ENCODE measurements around the gene MEPCE.

Gene MEPCE

GRCh38 chr7:100384628-100385294, 44.9 kb upstream of the MEPCE start:
- H4K8ac ChIP-seq (ENCODE audit: low read depth, low read length) = no peak overlapping the region
- DNase-seq = no peak
- no CpG with 5 or more reads among the region's 6 CpGs for WGBS (ENCODE audit: extremely low coverage, insufficient coverage, low lambda C conversion rate)

GRCh38 chr7:100386940-100387339, 42.7 kb upstream of the MEPCE start:
- no peaks in the 10 kb centered on the region for H3K79me2 ChIP-seq (ENCODE audit: control insufficient read depth, insufficient read depth, low read length)
- H3K27me3 ChIP-seq (ENCODE audit: insufficient read depth, low read length, poor library complexity) = no peaks in the 10 kb centered on the region
- no peak overlapping the region for H4K5ac ChIP-seq (ENCODE audit: low read length)
- no CpG with 5 or more reads among the region's 5 CpGs for WGBS (ENCODE audit: extremely low coverage, insufficient coverage, low lambda C conversion rate)
- H3K56ac ChIP-seq (ENCODE audit: low read length) = no peak overlapping the region
- no peak overlapping the region for H3K9ac ChIP-seq (ENCODE audit: low read length)
- no peak overlapping the region for H4K8ac ChIP-seq (ENCODE audit: low read depth, low read length)
- no peak overlapping the region for H3K27ac ChIP-seq (ENCODE audit: low read depth, low read length)
- DNase-seq = no peak
- no peak overlapping the region for H3K4me2 ChIP-seq (ENCODE audit: low read length)
- H2BK120ac ChIP-seq (ENCODE audit: low read depth, low read length) = no peak overlapping the region
- no peak overlapping the region for H2BK15ac ChIP-seq (replicated peaks; ENCODE audit: low read depth)
- H3K36me3 ChIP-seq (ENCODE audit: control insufficient read depth, insufficient read depth, low read length) = no peaks in the 10 kb centered on the region
- no peak overlapping the region for H3K23ac ChIP-seq (ENCODE audit: low read length)
- no peak overlapping the region for H3K18ac ChIP-seq (ENCODE audit: low read length)
- H3K4me3 ChIP-seq (ENCODE audit: low read length) = no peak overlapping the region
- no peak overlapping the region for H3K4ac ChIP-seq (ENCODE audit: low read depth, low read length)
- no peaks in the 10 kb centered on the region for H3K79me1 ChIP-seq (ENCODE audit: low read length)
- H2BK5ac ChIP-seq (ENCODE audit: low read length) = no peak overlapping the region
- H3K4me1 ChIP-seq (ENCODE audit: control insufficient read depth, low read depth, low read length) = no peaks in the 10 kb centered on the region
- no peak overlapping the region for H2AK5ac ChIP-seq (ENCODE audit: low read length)

More at GRCh38 chr7:100384628-100385294, 44.9 kb upstream of the MEPCE start:
- Histone ChIP-seq H2AK5ac (ENCODE audit: low read length) (no peak overlapping the region), H3K4me1 (ENCODE audit: control insufficient read depth, low read depth, low read length) (no peaks in the 10 kb centered on the region), H3K9ac (ENCODE audit: low read length) (no peak overlapping the region), H3K56ac (ENCODE audit: low read length) (no peak overlapping the region), H3K79me2 (ENCODE audit: control insufficient read depth, insufficient read depth, low read length) (no peaks in the 10 kb centered on the region), H3K79me1 (ENCODE audit: low read length) (no peaks in the 10 kb centered on the region), H3K4me3 (ENCODE audit: low read length) (no peak overlapping the region), H3K36me3 (ENCODE audit: control insufficient read depth, insufficient read depth, low read length) (no peaks in the 10 kb centered on the region), H3K27ac (ENCODE audit: low read depth, low read length) (no peak overlapping the region), H2BK15ac (replicated peaks; ENCODE audit: low read depth) (no peak overlapping the region), H3K18ac (ENCODE audit: low read length) (no peak overlapping the region), H2BK5ac (ENCODE audit: low read length) (no peak overlapping the region), H3K4ac (ENCODE audit: low read depth, low read length) (no peak overlapping the region), H3K23ac (ENCODE audit: low read length) (no peak overlapping the region), H4K5ac (ENCODE audit: low read length) (no peak overlapping the region), H3K4me2 (ENCODE audit: low read length) (no peak overlapping the region), H3K27me3 (ENCODE audit: insufficient read depth, low read length, poor library complexity) (no peaks in the 10 kb centered on the region), H2BK120ac (ENCODE audit: low read depth, low read length) (no peak overlapping the region)

- H3K4me2 ChIP-seq (ENCODE audit: low read length) = no peak overlapping the region
- H4K8ac ChIP-seq (ENCODE audit: low read depth, low read length) = no peak overlapping the region
- no CpG with 5 or more reads among the region's 2 CpGs for WGBS (ENCODE audit: extremely low coverage, insufficient coverage, low lambda C conversion rate)
- H3K79me1 ChIP-seq (ENCODE audit: low read length) = no peaks in the 10 kb centered on the region
- H3K18ac ChIP-seq (ENCODE audit: low read length) = no peak overlapping the region
- H4K5ac ChIP-seq (ENCODE audit: low read length) = no peak overlapping the region
- no peak overlapping the region for H2BK5ac ChIP-seq (ENCODE audit: low read length)
- no peaks in the 10 kb centered on the region for H3K36me3 ChIP-seq (ENCODE audit: control insufficient read depth, insufficient read depth, low read length)
- no peak overlapping the region for H3K23ac ChIP-seq (ENCODE audit: low read length)
- no peaks in the 10 kb centered on the region for H3K79me2 ChIP-seq (ENCODE audit: control insufficient read depth, insufficient read depth, low read length)
- DNase-seq = no peak
- H3K4ac ChIP-seq (ENCODE audit: low read depth, low read length) = no peak overlapping the region
- H3K27ac ChIP-seq (ENCODE audit: low read depth, low read length) = no peak overlapping the region
- no peak overlapping the region for H2BK15ac ChIP-seq (replicated peaks; ENCODE audit: low read depth)
- no peak overlapping the region for H3K9ac ChIP-seq (ENCODE audit: low read length)
- H3K27me3 ChIP-seq (ENCODE audit: insufficient read depth, low read length, poor library complexity) = no peaks in the 10 kb centered on the region
- H3K4me3 ChIP-seq (ENCODE audit: low read length) = no peak overlapping the region
- H3K56ac ChIP-seq (ENCODE audit: low read length) = no peak overlapping the region
- H2BK120ac ChIP-seq (ENCODE audit: low read depth, low read length) = no peak overlapping the region
- no peak overlapping the region for H2AK5ac ChIP-seq (ENCODE audit: low read length)
- no peaks in the 10 kb centered on the region for H3K4me1 ChIP-seq (ENCODE audit: control insufficient read depth, low read depth, low read length)
Measured at GRCh38 chr7:100387695-100388094, 41.9 kb upstream of the MEPCE start.

GRCh38 chr7:100389437-100390088, 40.1 kb upstream of the MEPCE start:
- H3K27me3 ChIP-seq (ENCODE audit: insufficient read depth, low read length, poor library complexity) = no peaks in the 10 kb centered on the region
- no peak overlapping the region for H3K27ac ChIP-seq (ENCODE audit: low read depth, low read length)
- no peak overlapping the region for H3K4me3 ChIP-seq (ENCODE audit: low read length)
- H3K36me3 ChIP-seq (ENCODE audit: control insufficient read depth, insufficient read depth, low read length) = no peaks in the 10 kb centered on the region
- H3K56ac ChIP-seq (ENCODE audit: low read length) = no peak overlapping the region
- 100% methylated on average over 1 of the region's 9 CpGs for WGBS (ENCODE audit: extremely low coverage, insufficient coverage, low lambda C conversion rate)
- no peak overlapping the region for H3K4ac ChIP-seq (ENCODE audit: low read depth, low read length)
- no peaks in the 10 kb centered on the region for H3K79me2 ChIP-seq (ENCODE audit: control insufficient read depth, insufficient read depth, low read length)
- H2AK5ac ChIP-seq (ENCODE audit: low read length) = no peak overlapping the region
- no peaks in the 10 kb centered on the region for H3K4me1 ChIP-seq (ENCODE audit: control insufficient read depth, low read depth, low read length)
- H3K9ac ChIP-seq (ENCODE audit: low read length) = no peak overlapping the region
- no peak overlapping the region for H3K18ac ChIP-seq (ENCODE audit: low read length)
- H3K4me2 ChIP-seq (ENCODE audit: low read length) = no peak overlapping the region
- no peak overlapping the region for H4K8ac ChIP-seq (ENCODE audit: low read depth, low read length)
- DNase-seq = no peak
- H2BK5ac ChIP-seq (ENCODE audit: low read length) = no peak overlapping the region
- no peak overlapping the region for H2BK15ac ChIP-seq (replicated peaks; ENCODE audit: low read depth)
- H2BK120ac ChIP-seq (ENCODE audit: low read depth, low read length) = no peak overlapping the region
- no peak overlapping the region for H3K23ac ChIP-seq (ENCODE audit: low read length)
- no peaks in the 10 kb centered on the region for H3K79me1 ChIP-seq (ENCODE audit: low read length)
- no peak overlapping the region for H4K5ac ChIP-seq (ENCODE audit: low read length)

GRCh38 chr7:100390286-100391009, 39.2 kb upstream of the MEPCE start:
- Histone ChIP-seq H3K27ac (ENCODE audit: low read depth, low read length) (no peak overlapping the region), H3K23ac (ENCODE audit: low read length) (no peak overlapping the region), H2AK5ac (ENCODE audit: low read length) (no peak overlapping the region), H4K5ac (ENCODE audit: low read length) (no peak overlapping the region), H3K56ac (ENCODE audit: low read length) (no peak overlapping the region), H3K79me2 (ENCODE audit: control insufficient read depth, insufficient read depth, low read length) (no peaks in the 10 kb centered on the region), H2BK15ac (replicated peaks; ENCODE audit: low read depth) (no peak overlapping the region), H3K27me3 (ENCODE audit: insufficient read depth, low read length, poor library complexity) (no peaks in the 10 kb centered on the region), H3K18ac (ENCODE audit: low read length) (no peak overlapping the region), H3K36me3 (ENCODE audit: control insufficient read depth, insufficient read depth, low read length) (no peaks in the 10 kb centered on the region), H3K4me3 (ENCODE audit: low read length) (no peak overlapping the region), H2BK5ac (ENCODE audit: low read length) (no peak overlapping the region), H3K9ac (ENCODE audit: low read length) (no peak overlapping the region), H4K8ac (ENCODE audit: low read depth, low read length) (no peak overlapping the region), H3K4me1 (ENCODE audit: control insufficient read depth, low read depth, low read length) (no peaks in the 10 kb centered on the region), H3K79me1 (ENCODE audit: low read length) (no peaks in the 10 kb centered on the region), H2BK120ac (ENCODE audit: low read depth, low read length) (no peak overlapping the region), H3K4ac (ENCODE audit: low read depth, low read length) (no peak overlapping the region), H3K4me2 (ENCODE audit: low read length) (no peak overlapping the region)
- no CpG with 5 or more reads among the region's 3 CpGs for WGBS (ENCODE audit: extremely low coverage, insufficient coverage, low lambda C conversion rate)
- no peak for DNase-seq
